T follicular helper cell (primary cell): ENCODE data around the gene LMAN2L.

Experiments
- DNase-seq: peaks from one replicate; pipeline ENCODE4 v3.0.0-alpha.2; 2020; ENCODE audit warnings: low read depth

LMAN2L gene

DNA sequence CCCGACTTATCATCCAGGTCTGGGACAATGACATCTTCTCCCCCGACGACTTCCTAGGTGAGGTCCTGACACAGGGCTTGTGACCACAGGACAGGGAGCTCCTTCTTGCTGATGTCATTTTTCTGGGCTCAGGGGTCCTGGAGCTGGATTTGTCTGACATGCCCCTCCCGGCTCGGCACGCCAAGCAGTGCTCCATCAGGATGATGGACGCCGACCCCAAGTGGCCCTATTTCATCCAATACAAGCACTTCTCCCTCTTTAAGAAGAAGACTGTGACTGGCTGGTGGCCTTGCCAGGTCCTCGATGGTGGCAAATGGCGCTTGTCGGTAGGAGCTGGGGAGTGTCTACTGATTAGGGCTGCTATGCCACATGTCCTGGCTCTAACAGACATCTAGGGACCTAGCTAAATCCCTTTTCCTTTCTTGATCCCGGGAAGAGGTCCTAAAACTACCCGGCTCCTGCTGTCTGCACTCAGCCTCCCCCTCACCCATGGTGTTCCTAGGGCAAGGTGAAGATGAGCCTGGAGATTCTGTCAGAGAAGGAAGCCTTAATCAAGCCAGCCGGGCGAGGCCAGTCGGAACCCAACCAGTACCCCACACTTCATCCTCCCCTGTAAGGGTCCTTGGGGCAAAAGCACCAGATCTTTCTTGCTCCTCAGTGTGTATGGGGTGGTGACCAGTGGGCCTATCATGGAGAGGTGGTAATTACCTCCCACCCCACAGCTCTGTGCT is 36.7 kb downstream of the LMAN2L start:
- no peak for DNase-seq

DNA sequence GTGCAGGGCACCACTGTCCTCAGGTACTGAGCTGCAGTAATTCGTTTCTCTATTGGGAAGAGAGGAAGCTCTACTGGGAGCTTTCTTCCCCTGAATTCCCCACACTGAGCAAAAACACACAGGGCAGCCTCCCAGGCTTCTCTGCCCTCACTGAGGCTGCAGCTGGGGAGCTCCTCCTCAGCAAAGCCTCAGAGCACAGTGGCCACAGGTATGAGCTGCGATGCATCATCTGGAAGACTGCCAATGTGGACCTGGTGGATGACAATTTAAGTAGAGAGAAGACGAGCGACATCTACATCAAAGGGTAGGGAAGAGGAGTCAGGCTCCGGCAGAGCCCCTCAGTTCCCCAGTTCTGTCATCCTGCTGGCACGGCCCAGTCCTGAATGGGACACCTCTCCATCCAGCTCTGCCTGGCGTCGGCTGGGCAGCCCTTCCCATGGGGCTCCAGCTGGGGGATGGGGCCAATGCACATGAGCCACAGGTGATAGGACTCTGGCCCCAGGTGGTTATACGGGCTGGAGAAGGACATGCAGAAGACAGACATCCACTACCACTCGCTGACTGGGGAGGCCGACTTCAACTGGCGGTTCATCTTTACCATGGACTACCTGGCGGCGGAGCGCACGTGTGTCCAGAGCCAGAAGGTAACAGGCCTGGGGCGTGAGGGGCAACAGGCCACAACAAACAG is 37.6 kb downstream of the LMAN2L start:
- no peak for DNase-seq

DNA sequence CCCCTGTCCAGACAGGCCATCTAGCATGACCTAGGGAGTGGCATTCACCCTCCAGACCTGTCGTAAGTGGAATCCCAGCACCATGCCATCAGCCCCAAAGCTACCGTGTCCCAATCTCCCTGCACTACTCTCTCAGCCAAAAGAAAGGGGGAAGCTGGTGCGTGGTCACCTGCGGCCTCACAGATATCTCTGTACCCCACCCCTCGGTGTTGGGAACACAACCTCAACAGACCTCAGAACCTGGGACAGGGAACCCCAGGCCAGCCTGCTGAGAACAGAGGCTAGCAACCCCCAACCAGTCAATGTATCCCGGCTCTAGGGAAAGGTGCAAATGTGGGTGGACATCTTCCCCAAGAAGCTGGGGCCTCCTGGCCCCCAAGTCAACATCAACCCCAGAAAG is 38.2 kb downstream of the LMAN2L start:
- DNase-seq, result no peak

DNA sequence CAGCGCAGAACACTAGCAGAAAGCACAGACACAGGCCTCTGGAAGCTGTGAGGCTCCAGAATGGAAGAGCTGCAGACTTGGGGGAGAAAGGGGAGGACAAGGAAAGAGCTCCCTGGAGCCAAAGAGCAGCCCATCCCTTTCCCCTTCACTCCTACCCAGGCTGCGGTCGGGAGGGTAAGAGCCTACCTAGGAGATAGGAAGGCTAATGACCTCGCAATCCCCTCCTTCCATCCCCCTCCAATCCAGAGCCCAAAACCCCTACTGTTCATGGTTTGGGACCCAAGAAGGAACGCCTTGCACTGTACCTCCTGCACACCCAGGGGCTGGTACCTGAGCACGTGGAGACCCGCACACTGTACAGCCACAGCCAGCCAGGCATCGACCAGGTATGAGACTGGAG is 39.8 kb downstream of the LMAN2L start:
- no peak for DNase-seq

DNA sequence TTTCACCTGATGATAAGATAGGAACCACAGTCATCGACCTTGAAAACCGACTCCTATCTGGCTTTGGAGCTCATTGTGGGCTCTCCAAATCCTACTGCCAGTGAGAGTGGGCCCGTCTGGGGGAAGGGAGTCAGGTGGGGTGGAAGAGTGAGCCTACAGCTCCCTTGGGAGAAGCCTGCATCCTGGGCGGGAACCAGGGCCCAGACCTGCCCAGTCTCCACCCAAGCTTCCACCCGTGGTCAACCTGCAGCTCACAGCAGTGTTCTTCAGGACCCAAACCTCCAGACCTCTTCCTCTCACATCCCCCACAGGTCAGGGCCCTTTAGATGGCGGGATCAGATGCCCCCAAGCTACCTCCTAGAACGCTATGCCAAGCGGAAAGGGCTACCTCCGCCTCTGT is 40.2 kb downstream of the LMAN2L start:
- DNase-seq, result no peak

DNA sequence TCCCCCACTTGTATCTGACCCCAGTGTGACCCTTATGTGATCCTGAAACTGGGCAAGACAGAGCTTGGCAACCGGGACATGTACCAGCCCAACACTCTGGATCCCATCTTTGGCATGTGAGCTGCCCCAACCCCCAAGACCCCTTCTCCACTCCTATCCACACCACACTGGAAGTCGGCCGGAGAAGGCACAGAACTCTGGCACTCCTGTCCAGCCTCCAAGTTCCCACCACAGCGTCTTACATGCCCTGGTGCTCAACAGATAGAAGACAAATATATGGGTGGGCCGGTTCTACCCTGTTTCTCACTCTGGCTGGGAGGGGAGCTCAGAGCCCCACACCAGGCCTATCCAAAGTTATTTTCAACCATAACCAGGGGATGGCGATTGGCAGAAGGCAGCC is 40.8 kb downstream of the LMAN2L start:
- no peak for DNase-seq

DNA sequence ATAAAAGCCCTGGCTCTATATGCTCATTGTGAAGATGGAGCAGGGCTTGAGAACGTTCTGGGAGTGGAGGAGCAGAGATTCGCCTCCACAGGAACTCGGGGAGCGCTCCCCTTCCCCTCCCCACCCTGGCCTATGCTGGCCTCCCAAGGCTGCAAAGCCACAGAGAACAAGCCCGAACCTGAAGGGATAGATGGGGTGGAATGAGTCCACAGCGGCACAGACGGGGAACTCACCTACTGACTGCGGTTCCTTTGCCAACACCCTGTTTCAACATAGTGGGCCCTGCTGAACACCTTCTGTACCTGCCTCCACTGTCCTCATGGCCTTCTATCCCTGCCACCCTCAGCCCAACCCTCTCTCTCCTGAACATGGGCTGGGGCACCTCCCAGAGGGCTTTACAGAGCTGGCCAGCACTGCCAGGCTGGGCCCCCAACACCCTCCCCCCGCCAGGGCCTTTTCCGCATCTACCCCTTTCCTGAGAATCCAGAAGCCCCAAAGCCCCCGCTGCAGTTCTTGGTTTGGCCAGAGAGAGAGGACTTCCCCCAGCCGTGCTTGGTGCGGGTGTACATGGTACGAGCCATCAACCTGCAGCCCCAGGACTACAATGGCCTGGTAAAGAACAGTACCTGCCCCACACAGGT is 41.5 kb downstream of the LMAN2L start:
- no peak for DNase-seq

DNA sequence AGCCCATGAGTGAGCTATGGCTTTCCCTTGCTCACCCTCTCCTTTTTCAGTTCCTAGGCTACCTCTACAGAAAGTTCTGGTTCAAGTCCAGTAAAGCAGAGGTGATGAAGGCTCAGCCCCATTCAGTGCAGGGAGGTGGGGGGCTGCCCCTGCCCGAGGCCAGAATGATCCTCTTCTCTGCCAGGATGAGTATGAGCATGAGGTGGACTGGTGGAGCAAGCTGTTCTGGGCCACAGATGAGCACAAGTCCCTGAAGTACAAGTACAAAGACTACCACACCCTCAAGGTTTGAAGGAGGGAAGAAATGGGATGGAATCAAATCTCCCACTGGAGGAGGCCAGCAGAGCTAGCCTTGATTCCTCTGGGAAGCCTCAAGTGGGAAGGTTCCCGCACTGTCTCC is 42.4 kb downstream of the LMAN2L start:
- DNase-seq, result no peak

DNA sequence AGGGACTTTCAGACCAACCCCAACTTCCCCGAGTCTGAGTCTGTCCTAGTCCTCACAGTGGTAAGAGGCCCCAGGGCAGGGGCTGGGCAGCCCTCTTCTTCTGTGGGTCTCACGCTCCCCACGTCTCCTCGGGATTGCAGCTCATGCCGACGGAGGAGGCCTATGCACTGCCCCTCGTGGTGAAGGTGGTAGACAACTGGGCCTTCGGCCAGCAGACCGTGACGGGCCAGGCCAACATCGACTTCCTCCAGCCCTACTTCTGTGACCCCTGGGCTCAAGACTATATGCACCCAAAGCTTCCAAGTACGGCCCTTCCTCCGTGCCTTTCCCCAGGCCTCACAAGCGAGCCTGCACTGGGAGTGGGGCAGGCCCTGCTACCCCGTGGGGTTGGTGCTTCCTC is 44.3 kb downstream of the LMAN2L start:
- DNase-seq, result no peak

GRCh38 chr2:96694816-96695455 is 44.9 kb downstream of the LMAN2L start:
- DNase-seq, result no peak

DNA sequence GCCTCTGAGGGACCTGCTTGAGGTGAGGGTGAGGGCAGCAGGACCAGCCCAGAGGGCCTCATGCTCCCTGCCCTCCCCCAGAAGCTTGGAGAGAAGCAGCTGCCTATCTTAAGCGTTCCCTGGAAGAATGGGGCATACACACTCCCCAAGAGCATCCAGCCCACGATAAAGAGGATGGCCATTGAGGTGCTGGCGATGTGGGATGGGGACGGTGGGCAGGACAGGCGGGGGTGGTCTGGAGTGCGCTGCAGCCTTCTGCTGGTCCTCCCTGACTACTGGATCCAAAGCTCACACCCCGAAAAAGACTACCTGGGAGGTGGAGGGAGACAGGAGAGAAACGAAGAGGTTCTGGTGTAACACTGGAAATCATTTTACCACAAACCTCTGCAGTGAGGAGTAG is 45.6 kb downstream of the LMAN2L start:
- DNase-seq, result no peak

DNA sequence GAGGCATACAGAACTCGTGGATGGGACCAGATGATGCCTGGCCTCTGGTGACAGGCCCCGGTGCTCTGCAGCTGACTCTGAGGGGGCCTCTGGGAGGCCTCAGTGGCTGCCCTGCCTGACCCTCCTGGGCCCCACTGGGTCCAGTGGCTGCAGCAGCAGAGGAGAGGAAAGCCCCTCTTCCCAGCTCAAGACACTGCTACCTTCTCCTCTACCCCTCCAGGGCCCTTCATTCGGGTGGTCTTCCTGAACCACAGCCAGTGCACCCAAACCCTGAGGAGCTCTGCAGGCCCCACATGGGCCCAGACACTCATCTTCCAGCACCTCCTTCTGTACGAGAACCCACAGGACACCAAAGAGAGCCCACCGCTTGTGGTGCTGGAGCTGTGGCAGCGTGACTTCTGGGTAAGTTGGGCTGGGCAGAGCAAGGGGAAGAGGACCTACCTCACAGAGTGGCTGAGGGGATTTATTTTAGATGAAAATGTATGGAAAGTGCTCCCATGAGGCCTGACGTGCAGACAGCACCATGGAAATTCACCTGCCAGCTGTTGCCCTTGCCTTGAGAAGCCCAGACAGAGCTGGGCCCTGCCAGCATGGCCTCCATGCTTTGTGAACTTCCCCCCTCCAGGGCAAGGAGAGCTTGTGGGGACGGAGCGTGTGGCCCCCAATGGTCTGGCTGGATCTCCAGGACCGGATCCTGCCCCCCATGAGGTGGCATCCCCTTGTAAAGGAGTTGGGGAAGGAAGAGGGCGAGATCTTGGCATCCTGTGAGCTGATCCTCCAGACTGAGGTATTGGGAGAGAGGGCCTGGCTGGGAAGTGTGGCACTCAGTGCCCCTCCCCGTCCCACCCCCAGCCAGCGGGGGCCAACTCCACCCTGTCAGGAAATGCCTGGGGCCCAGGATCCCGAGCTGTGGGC is 46.3 kb downstream of the LMAN2L start:
- DNase-seq, result no peak

DNA sequence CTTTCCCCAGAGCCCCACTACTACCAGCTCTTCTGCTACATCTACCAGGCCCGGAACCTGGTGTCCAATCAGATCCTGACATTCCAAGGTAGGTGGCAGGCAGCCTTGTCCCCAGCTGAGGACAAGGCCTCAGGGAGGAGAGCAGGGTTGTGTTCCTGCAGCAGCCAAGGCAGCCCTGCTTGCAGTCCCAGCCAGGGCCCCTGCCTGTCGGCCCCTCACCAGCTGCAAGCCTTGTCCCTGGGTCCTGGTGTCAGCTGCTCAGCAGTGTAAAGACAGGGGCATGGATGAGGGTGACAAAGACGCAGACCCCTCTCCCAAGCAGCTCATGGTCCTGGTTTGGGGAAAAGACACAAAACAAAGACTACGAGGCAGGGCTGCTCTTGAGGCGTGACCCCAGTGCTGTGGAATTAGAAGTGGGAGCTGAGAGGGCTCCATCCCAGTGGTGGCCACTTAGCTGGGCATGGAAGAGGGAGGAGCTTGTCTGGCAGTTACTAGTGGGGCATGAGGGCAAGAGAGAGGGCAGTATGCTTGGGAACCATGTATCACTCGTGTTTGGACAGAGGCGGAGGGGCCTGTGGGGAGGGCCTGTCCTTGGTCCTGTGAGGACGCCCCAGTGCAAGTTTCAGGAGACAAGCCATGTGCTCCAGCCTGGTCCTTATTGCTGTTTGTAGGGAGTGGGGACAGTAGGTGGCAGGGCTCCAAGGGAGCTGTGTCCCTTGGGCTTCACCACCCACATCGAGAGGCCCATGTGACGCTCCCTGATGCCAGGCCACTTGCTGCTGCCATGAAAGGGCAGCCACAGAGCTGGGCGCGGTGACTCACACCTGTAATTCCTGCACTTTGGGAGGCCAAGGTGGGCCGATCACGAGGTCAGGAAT is 47.5 kb downstream of the LMAN2L start:
- no peak for DNase-seq

GRCh38 chr2:96691022-96691612 is 48.7 kb downstream of the LMAN2L start:
- no peak for DNase-seq

DNA sequence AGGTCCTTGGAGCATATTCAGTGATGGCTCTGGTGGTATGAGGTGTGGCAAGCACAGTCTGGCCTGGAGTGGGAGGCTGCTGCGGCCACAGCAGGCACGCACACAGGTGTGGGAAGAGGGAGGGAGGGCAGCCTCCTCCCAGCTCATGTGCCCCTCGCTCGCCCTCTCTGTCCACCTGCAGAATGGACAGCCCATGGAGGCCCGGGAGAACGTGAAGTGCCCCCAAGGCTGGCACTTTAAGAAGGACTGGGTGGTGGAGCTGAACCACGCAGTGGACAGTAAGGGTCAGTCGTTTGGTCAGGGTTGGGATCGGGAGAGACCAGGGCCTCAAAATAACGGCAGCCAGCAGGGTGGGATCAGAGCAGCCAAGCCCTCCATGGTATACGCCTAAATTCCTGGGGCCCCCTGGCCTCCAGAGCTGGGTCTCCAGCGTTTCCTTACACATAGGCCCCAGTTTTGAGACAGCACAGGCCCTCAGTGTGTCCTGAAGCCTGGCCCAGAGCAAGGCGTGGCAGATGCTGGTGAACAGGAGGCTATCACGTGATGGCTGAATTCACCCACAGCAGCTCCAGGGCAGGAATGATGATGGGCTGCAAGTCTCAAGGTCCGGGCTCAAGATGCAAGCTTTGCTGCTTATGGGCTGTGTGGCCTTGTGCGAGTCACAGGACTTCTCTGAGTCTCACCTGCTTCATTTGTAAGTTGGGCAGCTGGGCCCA is 49.4 kb downstream of the LMAN2L start:
- DNase-seq, result no peak

DNA sequence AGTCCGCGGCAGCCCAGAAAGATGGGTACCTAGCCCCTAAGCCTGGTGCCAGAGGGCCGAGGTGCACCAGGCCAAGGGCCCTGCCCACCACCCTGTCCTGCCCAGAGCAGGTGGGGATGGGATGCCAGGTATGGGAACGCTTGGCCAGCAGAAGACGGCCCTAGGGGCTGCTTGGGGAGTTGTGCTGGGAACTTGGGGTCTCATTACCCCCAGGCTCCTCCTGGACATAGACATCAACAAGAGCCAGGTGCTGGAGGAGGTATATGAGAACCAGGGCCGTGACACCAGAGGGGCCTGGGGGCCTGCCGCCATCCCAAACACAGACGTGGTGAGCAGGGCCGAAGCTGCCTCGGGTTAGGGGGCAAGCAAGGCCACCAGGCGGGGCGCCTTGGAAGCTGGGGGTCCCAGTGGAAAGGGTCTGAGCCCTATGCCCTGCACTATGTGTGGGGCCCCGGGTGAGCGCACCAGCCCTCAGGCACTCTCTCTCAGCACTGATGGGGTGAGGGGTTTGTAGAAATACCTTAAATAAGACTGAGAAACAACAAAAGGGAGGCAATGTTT is 50.4 kb downstream of the LMAN2L start:
- no peak for DNase-seq

GRCh38 chr2:96688649-96689430 is 51.0 kb downstream of the LMAN2L start:
- no peak for DNase-seq
